Esophagus squamous epithelium (tissue), 5 donors: ENCODE measurements around the gene HSPB1. TPM values are rescaled to one million over a fixed set of nuclear protein-coding genes. Genes with fewer than 3 reads are reported as not detected.
A peak's percentile ranks its signal among the peaks of the same experiment; 100 is the strongest.

ENCODE experiments used
- DNase-seq: peaks from one replicate; lab custom pipeline; 2025; lab: John Stamatoyannopoulos, UW
- H3K27ac ChIP-seq, 4 donors: fragments of 200-600 bp; sonication (generic); one replicate each; pipeline ENCODE4 v1.5.1; 2016 to 2019; ENCODE audit warnings: mild to moderate bottlenecking in 1 of 4
- H3K27me3 ChIP-seq, 4 donors: fragments of 200-600 bp; sonication (generic); 1 replicate in 3 of 4; 2 replicates in 1 of 4; pipeline versions ENCODE4 v1.5.1 to v1.6.0; 2017 to 2021; ENCODE audit warnings: antibody characterized with exemption in 1 of 4
- H3K36me3 ChIP-seq, 3 donors: fragments of 200-600 bp; sonication (generic); one replicate each; pipeline ENCODE4 v1.5.1; 2016 to 2019
- H3K4me1 ChIP-seq, 3 donors: fragments of 200-600 bp; sonication (generic); one replicate each; pipeline ENCODE4 v1.5.1; 2017 to 2019
- H3K4me3 ChIP-seq, 4 donors: fragments of 200-600 bp; sonication (generic); 1 replicate in 3 of 4; 2 replicates in 1 of 4; pipeline ENCODE4 v1.5.1; 2016 to 2019; ENCODE audit warnings: mild to moderate bottlenecking in 2 of 4, moderate library complexity in 1 of 4
- H3K9me3 ChIP-seq, 3 donors: fragments of 200-600 bp; sonication (generic); one replicate each; pipeline ENCODE4 v1.5.1; 2016 to 2019
- POLR2A ChIP-seq, 4 donors: fragments of 450-650 bp; IDR thresholded peaks; one replicate each; pipeline ENCODE4 v1.6.1; 2017; ENCODE audit warnings: antibody characterized with exemption in 4 of 4, mild to moderate bottlenecking in 4 of 4, moderate library complexity in 3 of 4
- WGBS, 2 donors: methylation state at CpG; one replicate each; pipeline ENCODE4 v1.1.5; 2018; 5-methylcytosine and 5-hydroxymethylcytosine counted together
- intact Hi-C: fragments of 100-400 bp; cut with DNase I; formaldehyde crosslinking; loops from one replicate; pipeline ENCODE4 v1.15.0; 2022
- total RNA-seq, 4 donors: library from RNA; depleted of rRNA; stranded (reverse); fragments of >200 nt; gene quantifications; one replicate each; pipeline ENCODE4 v1.1.0, GENCODE V29; 2016
- TF ChIP-seq, protein P1 (sequence below), 6 experiments: fragments of 450-650 bp in 4 of 6; fragments of 200-600 bp in 2 of 6; sonication (generic) in 2 of 6; IDR thresholded peaks; one replicate each; pipeline ENCODE4 v1.5.1; 2016 to 2019; ENCODE audit warnings: antibody characterized with exemption in 6 of 6, mild to moderate bottlenecking in 4 of 6, moderate library complexity in 4 of 6
- donor health status: DM: yes; HTN: yes; CAD: no.

The HSPB1 gene
- 1,000 to 10,000 TPM; 2,415 to 6,888 (median 3,249) TPM for total RNA-seq

DNA sequence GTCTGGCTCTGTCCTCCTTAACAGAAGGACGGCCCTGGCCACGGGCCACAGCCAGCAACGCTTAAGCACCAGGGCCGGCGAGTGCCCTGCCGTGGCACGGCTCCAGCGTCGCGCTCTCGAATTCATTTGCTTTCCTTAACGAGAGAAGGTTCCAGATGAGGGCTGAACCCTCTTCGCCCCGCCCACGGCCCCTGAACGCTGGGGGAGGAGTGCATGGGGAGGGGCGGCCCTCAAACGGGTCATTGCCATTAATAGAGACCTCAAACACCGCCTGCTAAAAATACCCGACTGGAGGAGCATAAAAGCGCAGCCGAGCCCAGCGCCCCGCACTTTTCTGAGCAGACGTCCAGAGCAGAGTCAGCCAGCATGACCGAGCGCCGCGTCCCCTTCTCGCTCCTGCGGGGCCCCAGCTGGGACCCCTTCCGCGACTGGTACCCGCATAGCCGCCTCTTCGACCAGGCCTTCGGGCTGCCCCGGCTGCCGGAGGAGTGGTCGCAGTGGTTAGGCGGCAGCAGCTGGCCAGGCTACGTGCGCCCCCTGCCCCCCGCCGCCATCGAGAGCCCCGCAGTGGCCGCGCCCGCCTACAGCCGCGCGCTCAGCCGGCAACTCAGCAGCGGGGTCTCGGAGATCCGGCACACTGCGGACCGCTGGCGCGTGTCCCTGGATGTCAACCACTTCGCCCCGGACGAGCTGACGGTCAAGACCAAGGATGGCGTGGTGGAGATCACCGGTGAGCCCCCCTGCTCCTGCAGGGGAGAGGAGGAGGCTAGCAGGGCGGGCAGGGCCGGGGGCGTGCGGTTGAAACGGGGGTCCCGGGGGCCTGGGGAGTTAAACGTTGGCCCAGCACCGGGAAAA, at the start of gene HSPB1:
TSS of gene HSPB1 (plus strand) at position 327 of the 855 bp plus-strand sequence. CDS start at position 367, 40 bp downstream.
- peak within 1 kb of the TSS; percentile 79 to 92 (median 88) for H3K4me3 ChIP-seq
- peak within 1 kb of the TSS; percentile 97 to 99 (median 98) for H3K27ac ChIP-seq
- H3K36me3 ChIP-seq, result peaks cover 0 to 18% (median 12%) of the 10 kb centered on the region in 3 donors
- DNase-seq, result peak; percentile 47
- no peaks in the 10 kb centered on the region for H3K27me3 ChIP-seq
- TF ChIP-seq POLR2A (IDR thresholded peaks at IDR 0.05), result peak in 3 of 4 donors; percentile 36 to 99 (median 96)
- TF ChIP-seq, protein P1, sequence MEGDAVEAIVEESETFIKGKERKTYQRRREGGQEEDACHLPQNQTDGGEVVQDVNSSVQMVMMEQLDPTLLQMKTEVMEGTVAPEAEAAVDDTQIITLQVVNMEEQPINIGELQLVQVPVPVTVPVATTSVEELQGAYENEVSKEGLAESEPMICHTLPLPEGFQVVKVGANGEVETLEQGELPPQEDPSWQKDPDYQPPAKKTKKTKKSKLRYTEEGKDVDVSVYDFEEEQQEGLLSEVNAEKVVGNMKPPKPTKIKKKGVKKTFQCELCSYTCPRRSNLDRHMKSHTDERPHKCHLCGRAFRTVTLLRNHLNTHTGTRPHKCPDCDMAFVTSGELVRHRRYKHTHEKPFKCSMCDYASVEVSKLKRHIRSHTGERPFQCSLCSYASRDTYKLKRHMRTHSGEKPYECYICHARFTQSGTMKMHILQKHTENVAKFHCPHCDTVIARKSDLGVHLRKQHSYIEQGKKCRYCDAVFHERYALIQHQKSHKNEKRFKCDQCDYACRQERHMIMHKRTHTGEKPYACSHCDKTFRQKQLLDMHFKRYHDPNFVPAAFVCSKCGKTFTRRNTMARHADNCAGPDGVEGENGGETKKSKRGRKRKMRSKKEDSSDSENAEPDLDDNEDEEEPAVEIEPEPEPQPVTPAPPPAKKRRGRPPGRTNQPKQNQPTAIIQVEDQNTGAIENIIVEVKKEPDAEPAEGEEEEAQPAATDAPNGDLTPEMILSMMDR (IDR thresholded peaks at IDR 0.05), result peak in 1 of 6 experiments; percentile 27
- no peaks in the 10 kb centered on the region for H3K9me3 ChIP-seq
- WGBS, 2 donors, result 0 to 3% methylated on average over 5 to 6 of the region's 75 CpGs
- intact Hi-C loops, result loop anchor here (10.0 kb wide), 1 partner anchor 52 kb away; the partner anchor contains the start of gene YWHAG
- H3K4me1 ChIP-seq, result peaks cover 27 to 88% (median 50%) of the 10 kb centered on the region in 3 donors

- 59 to 86% methylated on average over 4 of the region's 4 CpGs for WGBS, 2 donors
- intact Hi-C loops, result no loop called here
- H3K9me3 ChIP-seq, result no peaks in the 10 kb centered on the region
Measured at GRCh38 chr7:76254781-76255180, 47.7 kb upstream of the HSPB1 start.

GRCh38 chr7:76257973-76258372, 44.5 kb upstream of the HSPB1 start:
- no peak overlapping the region for H3K27ac ChIP-seq
- no peak for DNase-seq
- H3K4me3 ChIP-seq, result no peak overlapping the region
- TF ChIP-seq, protein P1 (IDR thresholded peaks at IDR 0.05), result no peak
- TF ChIP-seq POLR2A (IDR thresholded peaks at IDR 0.05), result no peak
- no peaks in the 10 kb centered on the region for H3K36me3 ChIP-seq
- intact Hi-C loops, result no loop called here
- WGBS, 2 donors, result 29 to 35% methylated on average over 7 to 8 of the region's 8 CpGs
- peaks cover 3 to 9% (median 7%) of the 10 kb centered on the region in 3 donors for H3K4me1 ChIP-seq
- no peaks in the 10 kb centered on the region for H3K9me3 ChIP-seq
- H3K27me3 ChIP-seq, result peaks cover 0 to 43% (median 4%) of the 10 kb centered on the region in 4 donors

More at GRCh38 chr7:76254781-76255180, 47.7 kb upstream of the HSPB1 start:
- Histone ChIP-seq H3K4me1 (peaks cover 2 to 18% (median 2%) of the 10 kb centered on the region in 3 donors), H3K4me3 (no peak overlapping the region), H3K36me3 (no peaks in the 10 kb centered on the region), H3K27me3 (peaks cover 0 to 21% (median 3%) of the 10 kb centered on the region in 4 donors), H3K27ac (no peak overlapping the region)
- TF ChIP-seq, protein P1 (IDR thresholded peaks at IDR 0.05), result no peak
- no peak for TF ChIP-seq POLR2A (IDR thresholded peaks at IDR 0.05)
- no peak for DNase-seq

- no peaks in the 10 kb centered on the region for H3K9me3 ChIP-seq
- no peak overlapping the region for H3K27ac ChIP-seq
- DNase-seq, result no peak
- no peaks in the 10 kb centered on the region for H3K36me3 ChIP-seq
- intact Hi-C loops, result no loop called here
- TF ChIP-seq POLR2A (IDR thresholded peaks at IDR 0.05), result no peak
- TF ChIP-seq, protein P1 (IDR thresholded peaks at IDR 0.05), result no peak
- H3K4me1 ChIP-seq, result peaks cover 3 to 9% (median 7%) of the 10 kb centered on the region in 3 donors
- WGBS, 2 donors, result 24 to 31% methylated on average over 18 to 20 of the region's 50 CpGs
- peaks cover 0 to 43% (median 4%) of the 10 kb centered on the region in 4 donors for H3K27me3 ChIP-seq
- peak overlapping the region in 2 of 4 donors; percentile 31 to 55 for H3K4me3 ChIP-seq
Measured at GRCh38 chr7:76259124-76260093, 43.1 kb upstream of the HSPB1 start.
